DMS153 (cell line): Measurements from ENCODE around the gene TMEM50A.
"Not testable (repeated sequence)": the region's sequence is repeated elsewhere in the genome, so short reads cannot be mapped to it uniquely, and the experiment has no call there.

Experiments
- DNase-seq: peaks from one replicate; lab custom pipeline; 2025; lab: John Stamatoyannopoulos, UW

The TMEM50A gene

DNA sequence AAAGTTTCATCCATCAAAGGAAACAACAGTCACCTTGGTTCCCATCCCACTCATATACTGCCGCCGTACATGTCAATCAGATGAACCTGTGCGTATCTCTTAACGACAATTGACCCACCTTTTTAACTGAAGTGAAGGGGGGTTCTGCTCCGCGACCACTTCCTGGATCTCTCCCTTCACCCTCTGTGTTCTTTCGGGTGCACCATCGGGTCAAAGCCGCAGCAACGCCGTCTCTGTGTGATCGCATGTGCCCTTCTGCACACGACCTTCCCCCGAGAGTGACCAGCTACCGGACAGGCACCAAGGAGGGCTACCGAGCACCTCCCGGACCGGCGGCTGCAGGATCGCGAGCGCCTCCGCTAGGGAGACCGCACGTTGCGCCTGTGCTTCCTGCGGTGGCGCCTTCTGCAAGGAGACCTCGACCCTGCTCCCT, 1.2 kb upstream of the TMEM50A start:
- DNase-seq: not testable (repeated sequence)

- not testable (repeated sequence) for DNase-seq
These were observed 499 bp upstream of the TMEM50A start for GRCh38 chr1:25337483-25338187.

GRCh38 chr1:25338986-25339385, 852 bp downstream of the TMEM50A start:
- DNase-seq: no peak

DNA sequence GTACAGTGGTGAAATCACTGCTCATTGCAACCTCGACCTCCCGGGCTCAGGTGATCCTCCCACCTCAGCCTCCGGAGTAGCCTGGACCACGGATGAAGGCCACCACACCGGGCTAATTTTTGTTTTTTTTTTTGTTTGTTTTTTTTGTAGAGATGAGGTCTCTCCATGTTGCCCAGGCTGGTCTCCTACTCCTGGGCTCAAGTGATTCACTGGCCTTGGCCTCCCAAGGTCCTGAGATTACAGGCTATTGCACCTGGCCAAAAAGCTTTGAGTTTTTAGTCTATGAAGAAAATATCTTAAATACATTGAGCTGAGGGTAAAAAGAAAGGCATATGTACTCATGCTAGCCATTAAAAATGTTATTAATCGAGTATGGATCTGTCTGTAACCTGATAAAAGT, 3.6 kb downstream of the TMEM50A start:
- DNase-seq: no peak

DNA sequence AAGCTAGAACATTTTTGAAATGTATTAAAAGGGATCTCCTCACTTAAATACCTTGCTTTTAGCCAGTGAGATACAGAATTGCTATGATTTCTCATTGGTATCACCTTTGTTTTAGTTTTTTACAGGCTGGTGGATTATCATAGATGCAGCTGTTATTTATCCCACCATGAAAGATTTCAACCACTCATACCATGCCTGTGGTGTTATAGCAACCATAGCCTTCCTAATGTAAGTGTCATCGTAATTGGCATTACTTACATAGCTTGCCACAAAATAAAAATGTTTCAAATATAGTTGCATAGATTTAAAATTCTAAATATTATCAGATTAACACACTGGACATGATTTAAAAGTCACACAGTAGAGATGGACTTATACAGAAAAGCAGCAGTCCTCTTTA, 4.7 kb downstream of the TMEM50A start:
- DNase-seq: no peak

GRCh38 chr1:25343872-25344271, 5.7 kb downstream of the TMEM50A start:
- DNase-seq: no peak

DNA sequence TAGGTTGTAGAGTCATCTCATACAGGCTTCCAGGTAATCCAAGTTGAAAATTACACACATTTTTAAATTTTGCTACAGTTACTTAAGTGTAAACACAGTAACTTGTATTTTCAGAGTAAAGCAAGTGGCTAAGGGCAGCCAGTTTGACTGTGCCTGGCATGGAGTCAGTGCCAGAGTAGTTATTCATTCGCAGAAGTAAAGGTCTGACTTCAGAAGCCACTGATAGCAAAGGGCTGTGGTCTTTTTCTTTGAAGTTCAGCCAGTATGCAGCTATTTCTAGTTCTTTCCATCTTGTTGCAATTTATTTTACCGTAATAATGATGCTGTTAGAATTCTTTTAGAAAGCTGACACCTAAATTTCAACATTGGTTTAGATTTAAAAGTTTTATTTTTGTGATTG, 9.4 kb downstream of the TMEM50A start:
- no peak for DNase-seq

- DNase-seq: no peak
These were observed 11.5 kb downstream of the TMEM50A start for GRCh38 chr1:25349606-25350005.

GRCh38 chr1:25355841-25356395, 17.8 kb downstream of the TMEM50A start:
- DNase-seq: no peak

DNA sequence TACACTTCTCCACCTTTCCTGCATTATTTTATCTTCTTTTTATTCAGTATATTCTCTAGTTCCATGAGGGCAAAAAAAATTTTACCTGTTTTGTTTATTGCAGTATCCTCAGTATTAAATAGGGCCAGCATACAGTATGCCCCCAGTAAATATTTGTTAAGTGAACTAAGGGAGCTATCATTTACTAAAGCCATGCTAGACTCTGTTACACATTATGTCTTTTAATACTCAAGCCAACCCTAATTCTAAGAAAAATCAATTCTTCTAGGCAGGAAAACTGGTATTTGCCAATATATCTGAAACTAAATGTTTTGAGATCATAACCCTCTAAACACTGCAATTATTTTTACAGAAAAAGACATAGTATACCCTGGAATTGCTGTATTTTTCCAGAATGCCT, 18.3 kb downstream of the TMEM50A start:
- DNase-seq: no peak

GRCh38 chr1:25356848-25357247, 18.7 kb downstream of the TMEM50A start:
- no peak for DNase-seq

DNA sequence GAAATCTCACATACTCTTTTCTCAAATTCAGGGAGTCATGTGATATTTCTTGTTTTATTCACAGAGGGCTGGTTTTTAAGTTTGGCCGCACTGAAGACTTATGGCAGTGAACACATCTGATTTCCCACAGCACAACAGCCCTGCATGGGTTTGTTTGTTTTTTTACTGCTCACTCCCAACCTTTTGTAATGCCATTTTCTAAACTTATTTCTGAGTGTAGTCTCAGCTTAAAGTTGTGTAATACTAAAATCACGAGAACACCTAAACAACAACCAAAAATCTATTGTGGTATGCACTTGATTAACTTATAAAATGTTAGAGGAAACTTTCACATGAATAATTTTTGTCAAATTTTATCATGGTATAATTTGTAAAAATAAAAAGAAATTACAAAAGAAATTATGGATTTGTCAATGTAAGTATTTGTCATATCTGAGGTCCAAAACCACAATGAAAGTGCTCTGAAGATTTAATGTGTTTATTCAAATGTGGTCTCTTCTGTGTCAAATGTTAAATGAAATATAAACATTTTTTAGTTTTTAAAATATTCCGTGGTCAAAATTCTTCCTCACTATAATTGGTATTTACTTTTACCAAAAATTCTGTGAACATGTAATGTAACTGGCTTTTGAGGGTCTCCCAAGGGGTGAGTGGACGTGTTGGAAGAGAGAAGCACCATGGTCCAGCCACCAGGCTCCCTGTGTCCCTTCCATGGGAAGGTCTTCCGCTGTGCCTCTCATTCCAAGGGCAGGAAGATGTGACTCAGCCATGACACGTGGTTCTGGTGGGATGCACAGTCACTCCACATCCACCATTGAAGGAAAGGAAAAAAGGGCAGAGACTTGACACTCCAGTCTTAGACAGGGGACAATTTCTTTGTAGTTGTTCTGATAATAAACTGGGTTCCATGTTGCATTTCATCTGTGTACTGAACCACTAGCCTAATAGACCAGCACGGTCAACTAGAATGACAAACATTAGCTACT, 22.8 kb downstream of the TMEM50A start:
- DNase-seq: no peak

- no peak for DNase-seq
These were observed 23.8 kb downstream of the TMEM50A start for GRCh38 chr1:25361901-25362300.

DNA sequence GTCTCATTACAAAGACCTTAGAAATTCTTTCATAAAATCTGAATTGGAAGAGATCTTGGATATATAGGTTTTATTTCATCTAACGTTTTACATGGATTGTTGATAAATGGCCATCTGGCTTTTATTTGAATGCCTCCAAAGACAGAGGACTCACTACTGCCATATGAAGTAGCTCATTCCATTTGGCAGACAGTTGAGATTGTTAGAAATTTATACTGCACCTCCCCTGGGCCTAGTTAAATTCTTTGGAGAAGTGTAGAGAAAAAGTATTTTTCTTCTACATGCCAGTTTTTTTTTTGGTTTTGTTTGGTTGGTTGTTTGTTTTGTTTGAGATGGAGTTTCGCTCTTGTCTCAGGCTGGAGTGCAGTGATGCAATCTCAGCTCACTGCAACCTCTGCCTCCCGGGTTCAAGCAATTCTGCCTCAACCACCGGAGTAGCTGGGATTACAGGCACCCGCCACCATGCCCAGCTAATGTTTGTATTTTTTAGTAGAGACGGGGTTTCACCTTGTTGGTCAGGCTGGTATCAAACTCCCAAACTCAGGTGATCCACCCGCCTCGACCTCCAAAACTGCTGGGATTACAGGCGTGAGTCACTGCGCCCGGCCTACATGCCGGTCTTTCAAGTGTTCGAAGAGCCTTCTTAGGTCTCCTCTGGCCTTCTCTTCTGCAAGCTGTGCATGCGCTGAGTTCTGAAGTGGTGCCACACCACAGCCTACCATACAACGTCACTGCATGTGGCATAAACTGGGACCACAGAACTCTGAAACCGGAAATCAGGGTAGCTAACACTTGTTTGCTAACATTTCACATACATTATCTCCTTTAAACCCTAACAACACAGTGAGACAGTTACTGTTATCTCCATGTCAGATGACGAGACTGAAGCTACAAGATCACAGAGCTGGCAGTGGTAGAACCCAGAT, 24.8 kb downstream of the TMEM50A start:
- not testable (repeated sequence) for DNase-seq

GRCh38 chr1:25369241-25369640, 31.1 kb downstream of the TMEM50A start:
- DNase-seq: no peak

- not testable (repeated sequence) for DNase-seq
These were observed 31.6 kb downstream of the TMEM50A start for GRCh38 chr1:25369691-25370271.

DNA sequence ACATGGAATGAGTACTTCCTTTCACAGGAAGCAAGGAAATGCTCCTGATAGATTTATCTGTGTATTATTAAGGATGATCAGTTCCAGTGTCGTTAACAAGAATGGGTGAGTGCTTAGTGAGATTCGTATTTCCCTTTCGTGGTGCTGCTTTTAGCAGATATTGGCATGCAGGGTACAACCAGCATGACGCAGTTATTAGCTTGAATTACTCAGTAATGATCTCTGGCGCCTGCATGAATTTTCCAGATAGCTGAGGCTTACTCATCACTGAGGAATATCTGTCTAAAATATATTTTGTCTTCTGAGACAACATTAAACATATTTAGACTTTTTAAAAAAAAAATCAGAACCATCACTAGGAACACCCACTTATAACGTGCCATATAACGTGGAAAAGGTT, 33.6 kb downstream of the TMEM50A start:
- DNase-seq: not testable (repeated sequence)

GRCh38 chr1:25378367-25378766, 40.2 kb downstream of the TMEM50A start:
- not testable (repeated sequence) for DNase-seq

DNA sequence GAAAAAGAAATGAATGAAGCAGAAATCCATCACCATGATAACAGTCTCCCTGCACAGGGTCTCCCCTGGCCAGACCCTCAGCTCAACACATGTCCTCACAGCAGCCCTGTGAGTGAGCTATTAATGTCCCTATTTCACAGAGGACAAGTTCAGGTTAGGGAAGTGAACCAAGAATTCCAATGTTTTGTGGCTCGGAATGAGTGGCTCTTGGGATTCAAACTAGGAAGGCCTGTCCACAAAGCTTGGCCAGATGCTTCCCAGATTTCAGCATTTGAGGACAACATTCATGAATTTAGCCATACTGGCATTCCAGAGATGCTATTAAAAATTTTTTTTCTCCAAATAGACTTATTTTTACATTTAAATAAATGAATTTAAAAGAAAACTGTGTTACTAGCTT, 44.4 kb downstream of the TMEM50A start:
- not testable (repeated sequence) for DNase-seq

GRCh38 chr1:25383090-25383489, 45.0 kb downstream of the TMEM50A start:
- not testable (repeated sequence) for DNase-seq

DNA sequence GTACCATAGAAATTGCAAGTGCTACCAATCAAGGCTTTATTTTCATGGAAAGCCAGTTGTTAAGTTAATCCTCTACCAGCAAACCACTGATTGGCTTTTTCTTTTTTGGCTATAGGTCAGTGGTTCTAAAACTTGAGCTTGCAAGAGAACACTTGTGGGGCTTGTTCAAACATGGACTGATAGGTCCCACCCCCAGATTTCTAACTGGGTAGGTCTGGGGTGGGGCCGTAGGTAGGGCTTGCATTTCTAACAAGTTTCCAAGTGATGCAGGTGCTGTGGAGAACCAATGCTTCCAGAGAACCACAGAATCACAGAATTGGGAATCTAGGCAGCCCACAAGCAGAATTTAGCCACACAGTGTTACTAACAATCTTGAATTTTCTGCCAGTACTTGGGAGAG, 45.7 kb downstream of the TMEM50A start:
- not testable (repeated sequence) for DNase-seq
